HG02943 (cell line): ENCODE measurements around the gene TDP2.
"Not testable (repeated sequence)": the region's sequence is repeated elsewhere in the genome, so short reads cannot be mapped to it uniquely, and the experiment has no call there.

ENCODE experiments used
- ATAC-seq: cut with Tn5 transposase; IDR thresholded peaks from one replicate; pipeline ENCODE4 v1.9.1; 2021; ENCODE audit warnings: mild to moderate bottlenecking, low read depth, moderate library complexity; ENCODE audit not compliant: unreplicated experiment

The TDP2 gene

GRCh38 chr6:24655215-24655614 lies 11.5 kb downstream of the TDP2 start:
- no peak for ATAC-seq

DNA sequence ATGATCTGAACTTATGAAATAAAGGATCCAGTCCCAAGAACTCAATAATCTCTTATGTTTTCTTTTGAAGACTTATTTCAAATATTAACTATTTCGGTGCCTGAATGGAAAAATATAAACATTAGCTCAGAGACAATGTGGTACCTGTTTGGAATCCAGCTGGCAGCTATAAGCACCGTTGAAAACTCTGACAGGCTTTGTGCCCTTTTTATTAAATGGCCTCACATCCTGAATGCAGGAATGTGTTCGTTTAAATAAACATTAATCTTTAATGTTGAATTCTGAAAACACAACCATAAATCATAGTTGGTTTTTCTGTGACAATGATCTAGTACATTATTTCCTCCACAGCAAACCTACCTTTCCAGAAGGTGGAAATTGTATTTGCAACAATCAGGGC lies 16.3 kb downstream of the TDP2 start:
- no peak for ATAC-seq

- no peak for ATAC-seq
These were observed 17.0 kb downstream of the TDP2 start for GRCh38 chr6:24649691-24650090.

DNA sequence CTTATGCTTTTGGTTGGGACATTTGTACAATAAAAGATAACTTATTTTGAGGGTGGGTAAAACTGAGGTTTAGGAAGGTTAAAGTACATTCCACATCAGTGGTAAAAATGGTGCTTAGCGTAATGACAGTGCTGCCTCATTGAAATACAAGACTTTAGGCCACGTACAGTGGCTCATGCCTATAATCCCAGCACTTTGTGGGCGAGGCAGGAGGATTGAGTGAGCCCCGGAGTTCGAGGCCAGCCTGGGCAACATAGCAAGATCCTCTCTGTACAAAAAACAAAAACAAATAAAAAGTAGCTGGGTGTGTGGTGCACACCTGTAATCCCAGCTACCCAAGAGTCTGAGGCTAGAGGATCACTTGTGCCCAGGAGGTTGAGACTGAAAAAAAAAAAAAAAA lies 18.4 kb downstream of the TDP2 start:
- no peak for ATAC-seq

GRCh38 chr6:24646771-24647170 lies 19.9 kb downstream of the TDP2 start:
- ATAC-seq: no peak

- ATAC-seq: no peak
These were observed 22.3 kb downstream of the TDP2 start for GRCh38 chr6:24644377-24644776.

DNA sequence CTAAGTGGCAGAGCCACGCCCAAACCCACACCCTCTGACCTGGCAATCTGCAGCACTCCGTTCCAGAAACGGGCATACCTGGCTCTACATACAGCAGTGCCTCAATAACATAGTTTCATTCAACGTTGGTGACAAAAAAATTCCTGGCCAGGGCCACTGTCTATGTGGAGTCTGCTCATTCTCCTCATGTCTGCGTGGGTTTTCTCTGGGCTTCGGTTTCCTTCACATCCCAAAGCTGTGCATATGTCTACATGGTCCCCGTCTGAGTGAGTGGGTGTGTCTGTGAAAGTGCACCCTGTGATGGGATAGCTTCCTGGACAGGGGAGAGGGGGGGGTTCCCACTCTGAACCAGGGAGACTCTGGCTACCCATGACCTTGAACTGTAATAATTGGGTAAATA lies 22.8 kb downstream of the TDP2 start:
- ATAC-seq: no peak

GRCh38 chr6:24642061-24642460 lies 24.6 kb downstream of the TDP2 start:
- ATAC-seq: no peak

- ATAC-seq: not testable (repeated sequence)
These were observed 26.1 kb downstream of the TDP2 start for GRCh38 chr6:24640631-24641030.

DNA sequence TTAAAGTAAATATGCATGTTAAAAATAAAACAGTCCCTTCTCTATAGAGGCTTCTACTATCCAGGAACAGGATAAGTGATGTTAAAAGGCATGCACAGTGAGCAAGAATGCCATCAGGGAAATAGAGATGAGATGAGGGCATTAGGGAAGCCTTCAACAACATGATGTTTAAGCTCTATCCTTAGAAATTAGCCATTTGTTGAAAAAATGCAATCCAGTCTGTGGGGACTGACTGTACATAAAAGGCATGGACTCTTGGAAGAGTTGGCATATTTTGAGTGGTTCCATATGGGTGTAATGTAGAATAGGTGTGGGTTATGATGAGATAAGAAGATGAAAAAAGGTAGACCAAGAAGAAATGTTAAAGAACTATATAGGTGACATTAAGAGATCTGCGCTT lies 26.5 kb downstream of the TDP2 start:
- ATAC-seq: no peak

GRCh38 chr6:24636681-24637080 lies 30.0 kb downstream of the TDP2 start:
- no peak for ATAC-seq

DNA sequence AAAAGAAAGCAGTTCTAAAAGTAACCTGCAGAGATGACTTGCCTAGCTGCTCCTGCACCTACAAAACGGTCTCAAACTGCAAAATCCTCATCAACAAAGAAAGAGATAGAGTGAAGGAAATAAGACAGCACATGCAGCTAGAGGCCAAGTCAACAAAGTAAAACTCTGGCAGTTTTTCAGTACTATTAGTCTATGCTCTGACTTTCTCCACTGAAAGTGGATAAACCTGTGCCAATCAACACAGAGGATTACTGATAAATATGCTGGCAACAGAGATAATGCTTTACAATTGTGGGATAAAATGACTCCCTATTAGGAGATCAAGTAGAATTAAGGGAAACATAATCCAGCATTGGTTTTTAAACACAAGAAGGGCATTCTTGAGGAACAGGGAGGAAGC lies 34.1 kb downstream of the TDP2 start:
- ATAC-seq: no peak

DNA sequence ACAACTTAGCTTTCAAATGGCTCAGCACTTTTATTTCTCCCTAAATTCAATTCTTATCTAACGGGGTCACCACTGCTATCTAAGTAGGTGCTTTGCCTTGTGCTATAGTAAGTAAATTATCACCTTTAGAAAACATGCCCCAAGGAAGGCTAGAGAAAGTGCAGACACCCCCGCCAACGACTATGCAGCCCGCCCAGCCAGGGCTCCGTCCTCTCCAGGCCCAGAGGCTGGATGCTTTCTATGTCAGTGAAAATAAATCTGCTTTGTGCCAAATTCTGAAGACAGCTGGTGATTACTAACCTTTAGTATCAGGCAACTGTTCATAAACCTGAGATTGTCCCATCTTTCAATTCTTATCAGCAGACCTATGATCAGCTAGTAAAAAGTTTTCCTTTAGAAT lies 35.0 kb downstream of the TDP2 start:
- no peak for ATAC-seq

DNA sequence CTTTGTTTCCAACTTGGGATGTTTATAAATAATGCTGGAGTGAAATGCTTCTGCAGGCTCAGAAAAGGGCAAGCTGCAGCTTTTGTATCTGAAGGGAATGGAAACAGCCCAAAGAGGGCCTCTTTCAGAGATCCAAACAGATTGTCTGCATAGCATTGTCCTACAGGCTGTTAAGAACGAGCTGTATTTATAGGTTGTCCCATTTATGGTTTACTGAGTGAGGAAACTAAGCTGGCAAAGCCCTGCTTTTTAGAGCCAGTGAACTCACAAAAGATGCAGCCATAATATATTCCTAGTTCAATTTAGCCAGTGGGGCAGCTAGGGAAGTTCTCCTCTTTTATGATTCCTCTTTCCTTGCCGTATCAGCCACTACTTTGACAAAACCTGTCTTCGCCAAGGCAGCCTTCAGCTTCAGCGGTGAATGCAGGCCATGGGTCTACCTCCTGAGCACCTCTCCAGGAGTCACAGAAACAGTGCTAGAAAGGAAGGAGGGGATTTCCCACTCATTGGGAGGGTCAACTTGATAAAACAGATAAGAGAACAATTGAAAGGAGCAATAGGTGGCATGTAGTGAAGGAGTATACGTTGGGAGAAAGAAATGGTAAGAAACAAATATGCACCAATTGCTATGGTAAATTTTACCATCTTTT lies 35.7 kb downstream of the TDP2 start:
- ATAC-seq: no peak

GRCh38 chr6:24621626-24622289 lies 44.9 kb downstream of the TDP2 start:
- no peak for ATAC-seq

GRCh38 chr6:24620637-24621036 lies 46.1 kb downstream of the TDP2 start:
- ATAC-seq: no peak

DNA sequence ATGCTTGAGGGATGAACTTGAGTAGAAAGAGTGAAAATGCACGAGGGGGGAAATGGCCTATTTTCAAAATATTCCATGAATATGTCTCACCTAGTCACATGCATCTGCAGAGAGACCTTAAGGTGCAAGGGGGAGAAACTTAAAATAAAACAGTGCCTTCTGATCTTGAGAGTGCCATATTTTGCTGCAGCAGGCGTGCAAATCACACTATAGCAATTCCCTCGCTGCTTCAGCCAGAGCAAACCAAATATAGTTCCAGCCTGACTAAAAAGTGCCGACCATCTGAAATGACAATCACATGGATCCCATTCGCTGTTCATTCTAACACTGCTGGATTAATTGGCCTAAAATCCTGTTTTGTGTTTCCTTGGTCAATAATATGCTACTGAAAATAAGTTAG lies 47.0 kb downstream of the TDP2 start:
- no peak for ATAC-seq

GRCh38 chr6:24614648-24615047 lies 52.1 kb downstream of the TDP2 start:
- ATAC-seq: no peak

GRCh38 chr6:24614043-24614420 lies 52.7 kb downstream of the TDP2 start:
- ATAC-seq: no peak

DNA sequence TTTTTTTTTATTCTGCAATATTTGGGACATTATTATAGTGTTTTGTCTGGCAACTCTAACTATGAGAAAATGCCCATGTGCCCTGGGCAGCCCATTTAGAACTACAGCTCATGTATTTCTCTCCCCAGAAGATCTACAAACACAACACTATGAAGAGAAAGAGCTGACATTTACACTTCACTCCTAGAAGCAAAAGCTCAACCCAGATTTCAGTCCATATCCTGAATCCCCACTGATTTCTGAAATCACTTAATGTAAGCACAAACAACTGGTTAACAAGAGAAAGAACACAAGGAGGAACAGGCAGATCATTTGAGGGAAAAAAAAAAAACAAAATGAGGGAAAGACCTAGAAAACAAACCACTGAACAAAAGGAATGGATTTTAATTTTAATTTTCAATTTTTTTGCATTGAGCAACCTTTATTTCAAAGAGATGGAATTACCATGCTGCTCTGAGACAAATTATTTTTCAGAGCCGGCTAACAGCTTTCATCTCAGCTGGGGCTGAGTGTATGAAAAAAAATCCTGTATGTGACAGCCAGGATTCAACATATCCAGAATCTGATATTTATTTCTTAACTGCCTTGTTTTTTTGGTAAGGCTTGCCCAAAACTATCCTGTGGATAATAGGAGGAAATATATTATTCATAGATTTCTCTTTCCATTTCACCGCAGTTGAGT lies 53.2 kb downstream of the TDP2 start:
- ATAC-seq: no peak

DNA sequence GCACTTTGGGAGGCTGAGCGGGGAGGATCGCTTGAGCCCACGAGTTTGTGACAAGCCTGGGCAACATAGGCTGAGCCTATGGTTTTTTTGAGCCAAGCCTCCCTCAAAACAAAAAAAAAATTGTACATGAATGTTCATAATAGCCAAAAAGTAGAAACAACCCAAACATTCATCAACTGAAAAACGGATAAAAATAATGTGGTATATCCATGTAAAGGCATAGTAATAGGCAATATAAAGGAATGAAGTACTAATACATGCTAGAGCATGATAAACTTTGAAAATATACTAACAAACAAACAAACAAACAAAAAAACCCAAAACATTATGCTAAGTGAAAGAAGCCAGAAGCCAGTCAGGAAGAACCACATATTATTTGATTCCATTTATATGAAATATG lies 56.0 kb downstream of the TDP2 start:
- no peak for ATAC-seq
